ENCODE results near the gene ARIH1.
"Not testable (repeated sequence)": the region's sequence is repeated elsewhere in the genome, so short reads cannot be mapped to it uniquely, and the experiment has no call there.

DNA sequence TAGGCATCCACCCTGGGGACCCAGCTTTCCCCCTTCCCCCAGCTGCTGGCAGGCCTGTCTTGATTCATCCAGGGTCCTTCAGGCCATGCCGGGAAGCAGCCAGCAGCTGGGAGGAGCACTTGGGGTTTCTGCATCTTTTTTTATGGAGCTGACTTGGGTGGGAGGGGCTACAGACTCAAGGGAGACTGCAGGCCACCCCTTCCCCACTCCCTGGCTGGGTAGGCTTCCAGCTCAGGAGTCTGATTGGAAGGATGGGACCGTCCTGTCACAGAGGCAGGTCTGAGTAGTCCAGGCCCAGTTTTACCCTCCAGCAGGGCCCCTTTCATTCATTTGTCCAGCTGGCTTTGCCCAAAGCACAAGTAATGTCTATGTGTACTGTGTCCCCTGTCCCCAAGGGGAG is 168.1 kb downstream of the ARIH1 start:
- TF ChIP-seq CTCF, POLR2A (IDR thresholded peaks at IDR 0.05): not testable (repeated sequence)

All from uterus (tissue), 2 donors.